Femur (tissue), 1 donor: ENCODE results near the gene ZNF20.
"Not testable (repeated sequence)": the region's sequence is repeated elsewhere in the genome, so short reads cannot be mapped to it uniquely, and the experiment has no call there.

Experiments
- DNase-seq: peaks from one replicate; pipeline ENCODE4 v3.0.0-alpha.2; 2017

ZNF20 gene

GRCh38 chr19:12111943-12112637, 28.1 kb downstream of the ZNF20 start:
- no peak for DNase-seq

- DNase-seq: no peak
Measured at GRCh38 chr19:12111176-12111575, 29.0 kb downstream of the ZNF20 start.

- not testable (repeated sequence) for DNase-seq
Measured at GRCh38 chr19:12103909-12104308, 36.2 kb downstream of the ZNF20 start.

GRCh38 chr19:12098040-12098439, 42.1 kb downstream of the ZNF20 start:
- no peak for DNase-seq

GRCh38 chr19:12095111-12095790, 44.9 kb downstream of the ZNF20 start:
- DNase-seq: no peak

- DNase-seq: no peak
Measured at GRCh38 chr19:12093777-12094176, 46.4 kb downstream of the ZNF20 start.

- DNase-seq: no peak
Measured at GRCh38 chr19:12092956-12093355, 47.2 kb downstream of the ZNF20 start.

- DNase-seq: peak; percentile 96
Measured at GRCh38 chr19:12092065-12092867, 47.9 kb downstream of the ZNF20 start.

- peak; percentile 84 for DNase-seq
Measured at GRCh38 chr19:12090807-12091206, 49.3 kb downstream of the ZNF20 start.

GRCh38 chr19:12085074-12085818, 54.9 kb downstream of the ZNF20 start:
- no peak for DNase-seq

GRCh38 chr19:12083336-12083735, 56.8 kb downstream of the ZNF20 start:
- DNase-seq: not testable (repeated sequence)
